OCI-LY1 (cell line): ENCODE results near the gene TARP.
"Not testable (repeated sequence)": the region's sequence is repeated elsewhere in the genome, so short reads cannot be mapped to it uniquely, and the experiment has no call there.

Experiments
- H2AFZ ChIP-seq: fragments of 200-600 bp; sonication (generic), shearing (Covaris generic); 2 replicates; pipeline ENCODE4 v1.6.0; 2014; ENCODE audit warnings: antibody characterized with exemption, mild to moderate bottlenecking, low read length
- H3F3A ChIP-seq: fragments of 200-600 bp; sonication (generic), shearing (Covaris generic); 2 replicates; pipeline ENCODE4 v1.6.0; 2014; ENCODE audit warnings: mild to moderate bottlenecking, antibody characterized with exemption, low read length, moderate library complexity; ENCODE audit not compliant: insufficient read depth
- H3K27ac ChIP-seq: fragments of 200-600 bp; sonication (generic); 2 replicates; pipeline ENCODE4 v1.5.1; 2014; ENCODE audit warnings: low read length, mixed run types, mild to moderate bottlenecking, low read depth; ENCODE audit not compliant: poor library complexity, severe bottlenecking
- H3K27me3 ChIP-seq: fragments of 200-600 bp; sonication (generic); 2 replicates; pipeline ENCODE4 v1.6.0; 2014; ENCODE audit warnings: antibody characterized with exemption, mild to moderate bottlenecking, low read length, moderate library complexity; ENCODE audit not compliant: insufficient read depth
- H3K36me3 ChIP-seq: fragments of 200-600 bp; sonication (generic); 2 replicates; pipeline ENCODE4 v1.6.1; 2014; ENCODE audit warnings: mild to moderate bottlenecking, antibody characterized with exemption, low read length, moderate library complexity, mixed read lengths; ENCODE audit not compliant: insufficient read depth
- H3K4me1 ChIP-seq: fragments of 200-600 bp; sonication (generic); 2 replicates; pipeline ENCODE4 v1.5.1; 2014; ENCODE audit warnings: mild to moderate bottlenecking, low read length, moderate library complexity; ENCODE audit not compliant: insufficient read depth, severe bottlenecking
- H3K4me2 ChIP-seq: fragments of 200-600 bp; sonication (generic), shearing (Covaris generic); 2 replicates; pipeline ENCODE4 v1.6.1; 2014; ENCODE audit warnings: low read length
- H3K4me3 ChIP-seq: fragments of 200-600 bp; sonication (generic); 2 replicates; pipeline ENCODE4 v1.5.1; 2014; ENCODE audit warnings: low read length, low read depth, mild to moderate bottlenecking, mixed read lengths; ENCODE audit not compliant: poor library complexity, severe bottlenecking
- H3K79me2 ChIP-seq: fragments of 200-600 bp; shearing (Covaris generic); 2 replicates; pipeline ENCODE4 v1.6.1; 2016; ENCODE audit warnings: mixed run types, low read length, mixed read lengths; ENCODE audit not compliant: insufficient read depth
- H3K9ac ChIP-seq: fragments of 200-600 bp; sonication (generic), shearing (Covaris generic); 2 replicates; pipeline ENCODE4 v1.6.1; 2014; ENCODE audit warnings: mild to moderate bottlenecking, low read length, mixed read lengths
- H3K9me2 ChIP-seq: fragments of 200-600 bp; sonication (generic), shearing (Covaris generic); 2 replicates; pipeline ENCODE4 v1.6.1; 2014; ENCODE audit warnings: low read depth, mild to moderate bottlenecking, low read length, mixed read lengths
- H3K9me3 ChIP-seq: fragments of 200-600 bp; shearing (Covaris generic); 2 replicates; pipeline ENCODE4 v1.6.1; 2014; ENCODE audit warnings: low read length, mixed read lengths
- H4K20me1 ChIP-seq: fragments of 200-600 bp; sonication (generic), shearing (Covaris generic); 2 replicates; pipeline ENCODE4 v1.6.0; 2016; ENCODE audit warnings: mild to moderate bottlenecking, low read length; ENCODE audit not compliant: insufficient read depth
- CTCF ChIP-seq: fragments of 200-600 bp; sonication (generic), shearing (Covaris generic); IDR thresholded peaks from 2 replicates; pipeline ENCODE4 v1.5.1; 2017; ENCODE audit warnings: mild to moderate bottlenecking, antibody characterized with exemption, low read length, moderate library complexity, mixed read lengths
- EZH2 ChIP-seq: fragments of 200-600 bp; sonication (generic), shearing (Covaris generic); IDR thresholded peaks from 2 replicates; pipeline ENCODE4 v1.8.0; 2017; ENCODE audit warnings: borderline replicate concordance, mixed run types, mild to moderate bottlenecking, antibody characterized with exemption, low read length, moderate library complexity, mixed read lengths

TARP gene

GRCh38 chr7:38274927-38275620 lies 1.6 kb upstream of the TARP start:
- H4K20me1 ChIP-seq = no peaks in the 10 kb centered on the region
- no peaks in the 10 kb centered on the region for H3K36me3 ChIP-seq
- H3K27ac ChIP-seq = no peak overlapping the region
- no peaks in the 10 kb centered on the region for H3K9me3 ChIP-seq
- H3K4me1 ChIP-seq = no peaks in the 10 kb centered on the region
- H3K79me2 ChIP-seq = no peaks in the 10 kb centered on the region
- H3F3A ChIP-seq = no peaks in the 10 kb centered on the region
- no peak for TF ChIP-seq EZH2
- no peak overlapping the region for H3K4me3 ChIP-seq
- H3K4me2 ChIP-seq = no peak overlapping the region
- no peaks in the 10 kb centered on the region for H3K9me2 ChIP-seq
- H3K27me3 ChIP-seq = no peaks in the 10 kb centered on the region; the same call in 1 of the 2 replicates
- no peak overlapping the region for H3K9ac ChIP-seq
- no peak overlapping the region for H2AFZ ChIP-seq

- no peak overlapping the region for H2AFZ ChIP-seq
- no peak for TF ChIP-seq EZH2
- TF ChIP-seq CTCF = no peak
- no peaks in the 10 kb centered on the region for H3K4me1 ChIP-seq
- H3K4me2 ChIP-seq = no peak overlapping the region
- H3K79me2 ChIP-seq = no peaks in the 10 kb centered on the region
- H3K27me3 ChIP-seq = no peaks in the 10 kb centered on the region
- no peaks in the 10 kb centered on the region for H3K36me3 ChIP-seq
- no peaks in the 10 kb centered on the region for H3F3A ChIP-seq
- no peak overlapping the region for H3K9ac ChIP-seq
- H3K9me2 ChIP-seq = no peaks in the 10 kb centered on the region
- H3K27ac ChIP-seq = no peak overlapping the region
- H3K9me3 ChIP-seq = no peaks in the 10 kb centered on the region
- no peaks in the 10 kb centered on the region for H4K20me1 ChIP-seq
- no peak overlapping the region for H3K4me3 ChIP-seq
Measured at GRCh38 chr7:38274486-38274885, 1.1 kb upstream of the TARP start.

GRCh38 chr7:38270405-38270804 lies 3.0 kb downstream of the TARP start:
- H3K4me3 ChIP-seq, H3K79me2 ChIP-seq, H3K36me3 ChIP-seq, H3K27me3 ChIP-seq, H3K9ac ChIP-seq, H4K20me1 ChIP-seq, H3K4me1 ChIP-seq, H3K4me2 ChIP-seq, H3K9me2 ChIP-seq, H3F3A ChIP-seq, H3K27ac ChIP-seq, H3K9me3 ChIP-seq, H2AFZ ChIP-seq: not testable (repeated sequence)

GRCh38 chr7:38269704-38270346 lies 3.6 kb downstream of the TARP start:
- H3K79me2 ChIP-seq, H3K4me3 ChIP-seq, H3K36me3 ChIP-seq, H3K4me2 ChIP-seq, H3K9me2 ChIP-seq, H3K4me1 ChIP-seq, H2AFZ ChIP-seq, H3K9me3 ChIP-seq, H3K27ac ChIP-seq, H3K9ac ChIP-seq, H3K27me3 ChIP-seq, H3F3A ChIP-seq, H4K20me1 ChIP-seq: not testable (repeated sequence)

GRCh38 chr7:38265958-38266357 lies 7.5 kb downstream of the TARP start:
- not testable (repeated sequence) for H3K9ac ChIP-seq, H2AFZ ChIP-seq, H3K4me3 ChIP-seq, H3K4me2 ChIP-seq, H3K9me3 ChIP-seq, H3F3A ChIP-seq, H3K27me3 ChIP-seq, H3K36me3 ChIP-seq, H4K20me1 ChIP-seq, H3K27ac ChIP-seq, H3K79me2 ChIP-seq, H3K9me2 ChIP-seq, H3K4me1 ChIP-seq

GRCh38 chr7:38264602-38265001 lies 8.8 kb downstream of the TARP start:
- H3K4me1 ChIP-seq, H3K9me3 ChIP-seq: not testable (repeated sequence)

More at GRCh38 chr7:38264602-38265001, 8.8 kb downstream of the TARP start:
- not testable (repeated sequence) for H3K27me3 ChIP-seq, H3K36me3 ChIP-seq, H3K79me2 ChIP-seq, H2AFZ ChIP-seq, H3K9ac ChIP-seq, H4K20me1 ChIP-seq, H3F3A ChIP-seq, H3K4me3 ChIP-seq, H3K4me2 ChIP-seq, H3K27ac ChIP-seq, H3K9me2 ChIP-seq
